ENCODE data around the gene ROBO3. TPM values are rescaled to one million over a fixed set of nuclear protein-coding genes. Genes with fewer than 3 reads are reported as not detected.

ROBO3 gene
- total RNA-seq, 1 experiment from 2014 or later = 6.6 TPM

DNA sequence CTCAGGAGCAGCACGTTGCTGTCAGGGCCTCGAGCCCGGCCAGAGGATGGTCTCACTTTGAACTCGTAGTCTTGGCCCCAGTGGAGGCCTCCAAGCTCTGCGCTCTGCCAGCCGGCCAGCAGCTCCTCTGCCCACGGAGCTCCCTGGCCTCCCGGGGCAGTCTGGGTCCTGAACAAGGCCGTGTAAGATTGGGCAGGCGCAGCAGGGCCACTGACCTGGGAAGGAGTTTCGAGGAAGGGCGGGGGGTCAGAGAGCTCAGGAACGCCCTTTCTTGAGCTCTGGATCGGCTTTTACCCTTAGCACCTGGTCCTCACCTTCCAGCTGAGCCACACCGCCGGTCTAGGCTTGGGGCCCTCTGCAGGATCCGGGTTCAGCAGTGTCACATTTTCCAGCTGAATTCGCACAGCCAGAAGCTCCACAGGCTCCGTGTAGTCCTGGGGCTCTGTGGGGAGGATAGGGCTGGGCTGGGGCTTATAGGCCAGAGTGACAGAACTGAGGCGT is 30.3 kb downstream of the ROBO3 start:
- Histone ChIP-seq H3K27ac (ENCODE audit: low read length) (no peak overlapping the region), H3K36me3 (ENCODE audit: insufficient read depth, low read length) (no peaks in the 10 kb centered on the region), H3K9ac (ENCODE audit: low read length) (no peak overlapping the region), H3K9me3 (ENCODE audit: low read length) (no peaks in the 10 kb centered on the region), H4K20me1 (ENCODE audit: insufficient read depth, low read depth, low read length) (no peaks in the 10 kb centered on the region), H3K9me2 (replicated peaks; ENCODE audit: insufficient read depth, low read length) (no peaks in the 10 kb centered on the region), H3K27me3 (ENCODE audit: low read length) (no peaks in the 10 kb centered on the region), H3K4me2 (ENCODE audit: low read depth, low read length, poor library complexity, severe bottlenecking) (no peak overlapping the region), H3K4me3 (ENCODE audit: low read length) (no peak overlapping the region), H3K4me1 (ENCODE audit: low read length) (no peaks in the 10 kb centered on the region), H2AFZ (ENCODE audit: low read length) (no peak overlapping the region), H3K79me2 (ENCODE audit: low read length) (no peaks in the 10 kb centered on the region)
- no peak for DNase-seq

DNA sequence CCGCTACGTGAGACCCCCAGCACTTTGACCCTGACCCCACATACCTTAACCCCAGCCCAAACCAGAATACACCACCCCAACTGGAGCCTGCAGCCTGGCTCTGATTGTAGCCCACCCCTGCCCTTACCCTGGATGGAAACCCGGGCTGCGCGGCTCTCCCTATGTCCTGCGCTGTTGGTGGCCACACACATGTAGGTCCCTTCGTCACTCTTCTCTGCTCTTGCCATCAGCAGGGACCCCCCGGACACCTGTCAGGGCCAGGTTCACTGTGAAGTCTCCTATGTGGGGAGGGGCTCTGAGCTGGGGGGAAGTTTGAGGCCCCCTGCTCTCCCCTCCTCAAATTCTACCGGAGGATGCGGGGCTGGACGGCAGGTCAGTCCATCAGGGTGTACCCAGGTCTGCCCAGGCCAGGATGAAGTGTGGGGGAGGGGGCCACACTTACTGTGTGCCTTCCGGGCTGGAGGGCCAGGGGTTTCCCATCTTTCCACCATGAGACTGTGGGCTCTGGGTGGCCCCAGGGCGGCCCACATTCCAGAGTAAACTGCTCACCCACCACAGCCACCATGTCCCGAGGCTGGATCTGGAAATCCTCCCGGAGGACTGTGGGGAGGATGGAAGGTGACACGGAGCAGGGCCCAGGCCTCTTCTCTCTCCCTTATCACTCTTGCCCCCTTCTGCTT is 31.0 kb downstream of the ROBO3 start:
- Histone ChIP-seq H3K79me2 (ENCODE audit: low read length) (no peaks in the 10 kb centered on the region), H3K9me3 (ENCODE audit: low read length) (no peaks in the 10 kb centered on the region), H3K4me1 (ENCODE audit: low read length) (no peaks in the 10 kb centered on the region), H3K4me3 (ENCODE audit: low read length) (no peak overlapping the region), H3K4me2 (ENCODE audit: low read depth, low read length, poor library complexity, severe bottlenecking) (no peak overlapping the region), H3K9ac (ENCODE audit: low read length) (no peak overlapping the region), H4K20me1 (ENCODE audit: insufficient read depth, low read depth, low read length) (no peaks in the 10 kb centered on the region), H3K27ac (ENCODE audit: low read length) (no peak overlapping the region), H3K9me2 (replicated peaks; ENCODE audit: insufficient read depth, low read length) (no peaks in the 10 kb centered on the region), H3K27me3 (ENCODE audit: low read length) (no peaks in the 10 kb centered on the region), H3K36me3 (ENCODE audit: insufficient read depth, low read length) (no peaks in the 10 kb centered on the region), H2AFZ (ENCODE audit: low read length) (no peak overlapping the region)
- DNase-seq = no peak

DNA sequence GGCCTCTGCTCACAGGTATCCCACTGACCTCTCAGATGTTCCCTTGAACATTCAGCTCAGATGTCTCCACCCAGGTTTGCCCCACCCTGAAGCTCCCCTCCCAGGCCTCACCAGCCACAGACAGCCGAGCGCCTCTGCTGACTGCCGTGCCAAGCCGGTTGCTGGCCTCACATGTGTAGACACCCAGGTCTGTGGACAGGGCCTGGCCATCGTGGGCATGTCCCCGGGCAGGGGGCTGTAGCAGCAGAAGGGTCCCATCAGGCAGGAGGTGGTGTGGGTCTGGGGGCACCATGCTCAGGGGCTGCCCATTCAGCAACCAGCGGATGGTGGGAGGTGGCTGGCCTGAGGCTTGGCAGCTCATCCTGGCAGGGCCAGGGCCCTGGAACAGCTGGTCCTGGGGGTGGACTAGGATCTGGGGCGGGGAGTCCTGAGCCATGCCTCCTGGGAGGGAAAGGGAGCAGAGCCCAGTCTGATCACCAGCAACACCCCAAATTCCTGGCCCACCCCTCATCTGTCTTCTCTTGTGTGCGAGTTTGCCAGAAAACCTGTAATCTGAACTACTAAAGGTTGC is 31.7 kb downstream of the ROBO3 start:
- Histone ChIP-seq H3K79me2 (ENCODE audit: low read length) (no peaks in the 10 kb centered on the region), H3K9me3 (ENCODE audit: low read length) (no peaks in the 10 kb centered on the region), H4K20me1 (ENCODE audit: insufficient read depth, low read depth, low read length) (no peaks in the 10 kb centered on the region), H3K27me3 (ENCODE audit: low read length) (no peaks in the 10 kb centered on the region), H3K4me2 (ENCODE audit: low read depth, low read length, poor library complexity, severe bottlenecking) (no peak overlapping the region), H3K9ac (ENCODE audit: low read length) (no peak overlapping the region), H3K4me1 (ENCODE audit: low read length) (no peaks in the 10 kb centered on the region), H3K36me3 (ENCODE audit: insufficient read depth, low read length) (no peaks in the 10 kb centered on the region), H3K9me2 (replicated peaks; ENCODE audit: insufficient read depth, low read length) (no peaks in the 10 kb centered on the region), H2AFZ (ENCODE audit: low read length) (no peak overlapping the region), H3K4me3 (ENCODE audit: low read length) (no peak overlapping the region), H3K27ac (ENCODE audit: low read length) (no peak overlapping the region)
- DNase-seq = no peak

DNA sequence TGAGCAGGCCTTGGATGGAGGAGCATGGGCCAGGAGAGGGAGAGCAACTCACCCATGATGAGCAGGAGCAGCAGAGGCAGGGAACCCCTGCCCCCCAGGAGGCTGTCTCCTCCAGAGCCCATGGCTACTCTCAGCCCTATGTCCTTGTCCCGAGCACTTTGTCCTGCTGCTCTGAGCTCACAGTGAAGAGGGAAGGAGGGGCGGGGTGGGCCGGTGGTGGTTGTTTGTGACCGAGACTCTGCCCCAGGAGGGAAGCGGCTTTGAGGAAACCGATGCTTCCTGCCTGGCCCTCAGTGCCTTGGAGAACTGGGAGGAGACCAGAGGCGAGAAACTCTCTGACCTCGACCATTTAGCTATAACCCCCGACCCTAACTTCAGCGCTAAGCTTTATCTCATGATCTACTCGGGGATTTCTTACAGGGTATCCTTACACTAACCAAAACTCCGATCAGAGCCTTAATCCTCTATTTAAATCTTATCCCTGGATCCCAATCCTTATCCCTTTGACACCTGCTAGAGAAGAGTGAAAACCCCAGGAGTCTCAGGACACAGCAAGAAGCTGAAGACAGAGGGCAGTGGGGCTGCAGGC is 32.5 kb downstream of the ROBO3 start, which contains the start of gene ROBO4:
Gene ROBO4 (minus strand): TSS at position 192 of the 589 bp plus-strand sequence. CDS start 70 bp downstream, at position 122.
- no peak within 1 kb of the TSS for H2AFZ ChIP-seq (ENCODE audit: low read length)
- H3K36me3 ChIP-seq (ENCODE audit: insufficient read depth, low read length) = no peaks in the 10 kb centered on the region
- H3K9me3 ChIP-seq (ENCODE audit: low read length) = no peaks in the 10 kb centered on the region
- no peak within 1 kb of the TSS for H3K4me2 ChIP-seq (ENCODE audit: low read depth, low read length, poor library complexity, severe bottlenecking)
- no peak for DNase-seq
- H3K9ac ChIP-seq (ENCODE audit: low read length) = no peak within 1 kb of the TSS
- no peaks in the 10 kb centered on the region for H3K9me2 ChIP-seq (replicated peaks; ENCODE audit: insufficient read depth, low read length)
- no peak within 1 kb of the TSS for H3K27ac ChIP-seq (ENCODE audit: low read length)
- no peaks in the 10 kb centered on the region for H4K20me1 ChIP-seq (ENCODE audit: insufficient read depth, low read depth, low read length)
- H3K4me1 ChIP-seq (ENCODE audit: low read length) = no peaks in the 10 kb centered on the region
- H3K27me3 ChIP-seq (ENCODE audit: low read length) = no peaks in the 10 kb centered on the region
- H3K4me3 ChIP-seq (ENCODE audit: low read length) = no peak within 1 kb of the TSS
- no peaks in the 10 kb centered on the region for H3K79me2 ChIP-seq (ENCODE audit: low read length)

GRCh38 chr11:124898263-124898680 is 33.0 kb downstream of the ROBO3 start:
- Histone ChIP-seq H2AFZ (ENCODE audit: low read length) (no peak overlapping the region), H3K4me1 (ENCODE audit: low read length) (no peaks in the 10 kb centered on the region), H3K79me2 (ENCODE audit: low read length) (no peaks in the 10 kb centered on the region), H3K4me3 (ENCODE audit: low read length) (no peak overlapping the region), H4K20me1 (ENCODE audit: insufficient read depth, low read depth, low read length) (no peaks in the 10 kb centered on the region), H3K9ac (ENCODE audit: low read length) (no peak overlapping the region), H3K9me3 (ENCODE audit: low read length) (no peaks in the 10 kb centered on the region), H3K4me2 (ENCODE audit: low read depth, low read length, poor library complexity, severe bottlenecking) (no peak overlapping the region), H3K27ac (ENCODE audit: low read length) (no peak overlapping the region), H3K36me3 (ENCODE audit: insufficient read depth, low read length) (no peaks in the 10 kb centered on the region), H3K9me2 (replicated peaks; ENCODE audit: insufficient read depth, low read length) (no peaks in the 10 kb centered on the region), H3K27me3 (ENCODE audit: low read length) (no peaks in the 10 kb centered on the region)
- no peak for DNase-seq

DNA sequence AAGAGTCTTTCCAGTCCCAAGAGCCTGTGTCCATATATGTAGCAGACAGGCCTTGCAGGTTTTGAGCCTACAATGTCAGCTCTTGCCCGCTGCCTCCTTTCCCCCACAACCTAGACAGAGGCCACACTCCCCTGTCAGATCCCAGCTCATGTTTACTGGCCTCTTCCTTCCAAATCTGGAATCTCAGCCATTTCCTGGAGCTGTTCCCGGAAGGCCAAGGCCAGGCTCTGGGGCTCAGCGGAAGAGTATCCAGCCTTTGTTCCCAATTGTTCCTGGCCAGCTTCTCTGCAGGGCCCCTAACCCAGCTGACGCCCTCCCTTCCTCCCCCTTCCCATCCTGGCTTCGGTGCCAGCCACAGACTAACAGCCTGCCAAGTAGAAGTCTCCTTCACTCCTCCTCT is 33.5 kb downstream of the ROBO3 start:
- no peaks in the 10 kb centered on the region for H3K9me3 ChIP-seq (ENCODE audit: low read length)
- no peaks in the 10 kb centered on the region for H3K4me1 ChIP-seq (ENCODE audit: low read length)
- H3K9ac ChIP-seq (ENCODE audit: low read length) = no peak overlapping the region
- no peaks in the 10 kb centered on the region for H3K79me2 ChIP-seq (ENCODE audit: low read length)
- H3K4me2 ChIP-seq (ENCODE audit: low read depth, low read length, poor library complexity, severe bottlenecking) = no peak overlapping the region
- no peaks in the 10 kb centered on the region for H3K9me2 ChIP-seq (replicated peaks; ENCODE audit: insufficient read depth, low read length)
- no peaks in the 10 kb centered on the region for H4K20me1 ChIP-seq (ENCODE audit: insufficient read depth, low read depth, low read length)
- no peaks in the 10 kb centered on the region for H3K36me3 ChIP-seq (ENCODE audit: insufficient read depth, low read length)
- no peak overlapping the region for H3K27ac ChIP-seq (ENCODE audit: low read length)
- H2AFZ ChIP-seq (ENCODE audit: low read length) = no peak overlapping the region
- no peaks in the 10 kb centered on the region for H3K27me3 ChIP-seq (ENCODE audit: low read length)
- no peak overlapping the region for H3K4me3 ChIP-seq (ENCODE audit: low read length)
- DNase-seq = no peak

- Histone ChIP-seq H3K4me2 (ENCODE audit: low read depth, low read length, poor library complexity, severe bottlenecking) (no peak overlapping the region), H3K4me3 (ENCODE audit: low read length) (no peak overlapping the region), H3K9ac (ENCODE audit: low read length) (no peak overlapping the region), H2AFZ (ENCODE audit: low read length) (no peak overlapping the region), H3K9me2 (replicated peaks; ENCODE audit: insufficient read depth, low read length) (no peaks in the 10 kb centered on the region), H3K27me3 (ENCODE audit: low read length) (no peaks in the 10 kb centered on the region), H3K36me3 (ENCODE audit: insufficient read depth, low read length) (no peaks in the 10 kb centered on the region), H3K9me3 (ENCODE audit: low read length) (no peaks in the 10 kb centered on the region), H3K79me2 (ENCODE audit: low read length) (no peaks in the 10 kb centered on the region), H3K27ac (ENCODE audit: low read length) (no peak overlapping the region), H4K20me1 (ENCODE audit: insufficient read depth, low read depth, low read length) (no peaks in the 10 kb centered on the region), H3K4me1 (ENCODE audit: low read length) (no peaks in the 10 kb centered on the region)
- no peak for DNase-seq
Observed at GRCh38 chr11:124899383-124900145, 34.3 kb downstream of the ROBO3 start.

GRCh38 chr11:124900464-124900863 is 35.2 kb downstream of the ROBO3 start:
- H3K9ac ChIP-seq (ENCODE audit: low read length) = no peak overlapping the region
- no peak overlapping the region for H3K4me3 ChIP-seq (ENCODE audit: low read length)
- no peaks in the 10 kb centered on the region for H3K79me2 ChIP-seq (ENCODE audit: low read length)
- no peaks in the 10 kb centered on the region for H3K9me2 ChIP-seq (replicated peaks; ENCODE audit: insufficient read depth, low read length)
- no peaks in the 10 kb centered on the region for H4K20me1 ChIP-seq (ENCODE audit: insufficient read depth, low read depth, low read length)
- no peak overlapping the region for H2AFZ ChIP-seq (ENCODE audit: low read length)
- H3K36me3 ChIP-seq (ENCODE audit: insufficient read depth, low read length) = no peaks in the 10 kb centered on the region
- H3K27ac ChIP-seq (ENCODE audit: low read length) = no peak overlapping the region
- no peaks in the 10 kb centered on the region for H3K4me1 ChIP-seq (ENCODE audit: low read length)
- no peak for DNase-seq
- H3K9me3 ChIP-seq (ENCODE audit: low read length) = no peaks in the 10 kb centered on the region
- H3K4me2 ChIP-seq (ENCODE audit: low read depth, low read length, poor library complexity, severe bottlenecking) = no peak overlapping the region
- no peaks in the 10 kb centered on the region for H3K27me3 ChIP-seq (ENCODE audit: low read length)
